OCI-LY1 (cell line): ENCODE results near the gene COLQ.
"Not testable (repeated sequence)": the region's sequence is repeated elsewhere in the genome, so short reads cannot be mapped to it uniquely, and the experiment has no call there.

ENCODE experiments used
- H2AFZ ChIP-seq: fragments of 200-600 bp; sonication (generic), shearing (Covaris generic); 2 replicates; pipeline ENCODE4 v1.6.0; 2014; ENCODE audit warnings: antibody characterized with exemption, mild to moderate bottlenecking, low read length
- H3F3A ChIP-seq: fragments of 200-600 bp; sonication (generic), shearing (Covaris generic); 2 replicates; pipeline ENCODE4 v1.6.0; 2014; ENCODE audit warnings: mild to moderate bottlenecking, antibody characterized with exemption, low read length, moderate library complexity; ENCODE audit not compliant: insufficient read depth
- H3K27ac ChIP-seq: fragments of 200-600 bp; sonication (generic); 2 replicates; pipeline ENCODE4 v1.5.1; 2014; ENCODE audit warnings: low read length, mixed run types, mild to moderate bottlenecking, low read depth; ENCODE audit not compliant: poor library complexity, severe bottlenecking
- H3K27me3 ChIP-seq: fragments of 200-600 bp; sonication (generic); 2 replicates; pipeline ENCODE4 v1.6.0; 2014; ENCODE audit warnings: antibody characterized with exemption, mild to moderate bottlenecking, low read length, moderate library complexity; ENCODE audit not compliant: insufficient read depth
- H3K36me3 ChIP-seq: fragments of 200-600 bp; sonication (generic); 2 replicates; pipeline ENCODE4 v1.6.1; 2014; ENCODE audit warnings: mild to moderate bottlenecking, antibody characterized with exemption, low read length, moderate library complexity, mixed read lengths; ENCODE audit not compliant: insufficient read depth
- H3K4me1 ChIP-seq: fragments of 200-600 bp; sonication (generic); 2 replicates; pipeline ENCODE4 v1.5.1; 2014; ENCODE audit warnings: mild to moderate bottlenecking, low read length, moderate library complexity; ENCODE audit not compliant: insufficient read depth, severe bottlenecking
- H3K4me2 ChIP-seq: fragments of 200-600 bp; sonication (generic), shearing (Covaris generic); 2 replicates; pipeline ENCODE4 v1.6.1; 2014; ENCODE audit warnings: low read length
- H3K4me3 ChIP-seq: fragments of 200-600 bp; sonication (generic); 2 replicates; pipeline ENCODE4 v1.5.1; 2014; ENCODE audit warnings: low read length, low read depth, mild to moderate bottlenecking, mixed read lengths; ENCODE audit not compliant: poor library complexity, severe bottlenecking
- H3K79me2 ChIP-seq: fragments of 200-600 bp; shearing (Covaris generic); 2 replicates; pipeline ENCODE4 v1.6.1; 2016; ENCODE audit warnings: mixed run types, low read length, mixed read lengths; ENCODE audit not compliant: insufficient read depth
- H3K9ac ChIP-seq: fragments of 200-600 bp; sonication (generic), shearing (Covaris generic); 2 replicates; pipeline ENCODE4 v1.6.1; 2014; ENCODE audit warnings: mild to moderate bottlenecking, low read length, mixed read lengths
- H3K9me2 ChIP-seq: fragments of 200-600 bp; sonication (generic), shearing (Covaris generic); 2 replicates; pipeline ENCODE4 v1.6.1; 2014; ENCODE audit warnings: low read depth, mild to moderate bottlenecking, low read length, mixed read lengths
- H3K9me3 ChIP-seq: fragments of 200-600 bp; shearing (Covaris generic); 2 replicates; pipeline ENCODE4 v1.6.1; 2014; ENCODE audit warnings: low read length, mixed read lengths
- H4K20me1 ChIP-seq: fragments of 200-600 bp; sonication (generic), shearing (Covaris generic); 2 replicates; pipeline ENCODE4 v1.6.0; 2016; ENCODE audit warnings: mild to moderate bottlenecking, low read length; ENCODE audit not compliant: insufficient read depth
- EZH2 ChIP-seq: fragments of 200-600 bp; sonication (generic), shearing (Covaris generic); IDR thresholded peaks from 2 replicates; pipeline ENCODE4 v1.8.0; 2017; ENCODE audit warnings: borderline replicate concordance, mixed run types, mild to moderate bottlenecking, antibody characterized with exemption, low read length, moderate library complexity, mixed read lengths
- TF ChIP-seq, protein P1 (sequence below): fragments of 200-600 bp; sonication (generic), shearing (Covaris generic); IDR thresholded peaks from 2 replicates; pipeline ENCODE4 v1.5.1; 2017; ENCODE audit warnings: mild to moderate bottlenecking, antibody characterized with exemption, low read length, moderate library complexity, mixed read lengths

The COLQ gene

GRCh38 chr3:15458212-15458780, 63.2 kb downstream of the COLQ start:
- H3K27ac ChIP-seq = no peak overlapping the region
- no peaks in the 10 kb centered on the region for H3K9me3 ChIP-seq
- TF ChIP-seq EZH2 = no peak
- TF ChIP-seq, protein P1, sequence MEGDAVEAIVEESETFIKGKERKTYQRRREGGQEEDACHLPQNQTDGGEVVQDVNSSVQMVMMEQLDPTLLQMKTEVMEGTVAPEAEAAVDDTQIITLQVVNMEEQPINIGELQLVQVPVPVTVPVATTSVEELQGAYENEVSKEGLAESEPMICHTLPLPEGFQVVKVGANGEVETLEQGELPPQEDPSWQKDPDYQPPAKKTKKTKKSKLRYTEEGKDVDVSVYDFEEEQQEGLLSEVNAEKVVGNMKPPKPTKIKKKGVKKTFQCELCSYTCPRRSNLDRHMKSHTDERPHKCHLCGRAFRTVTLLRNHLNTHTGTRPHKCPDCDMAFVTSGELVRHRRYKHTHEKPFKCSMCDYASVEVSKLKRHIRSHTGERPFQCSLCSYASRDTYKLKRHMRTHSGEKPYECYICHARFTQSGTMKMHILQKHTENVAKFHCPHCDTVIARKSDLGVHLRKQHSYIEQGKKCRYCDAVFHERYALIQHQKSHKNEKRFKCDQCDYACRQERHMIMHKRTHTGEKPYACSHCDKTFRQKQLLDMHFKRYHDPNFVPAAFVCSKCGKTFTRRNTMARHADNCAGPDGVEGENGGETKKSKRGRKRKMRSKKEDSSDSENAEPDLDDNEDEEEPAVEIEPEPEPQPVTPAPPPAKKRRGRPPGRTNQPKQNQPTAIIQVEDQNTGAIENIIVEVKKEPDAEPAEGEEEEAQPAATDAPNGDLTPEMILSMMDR = no peak
- no peak overlapping the region for H3K9ac ChIP-seq
- H3K4me1 ChIP-seq = no peaks in the 10 kb centered on the region
- no peak overlapping the region for H3K4me2 ChIP-seq
- H2AFZ ChIP-seq = no peak overlapping the region
- no peaks in the 10 kb centered on the region; the same call in 1 of the 2 replicates for H3K27me3 ChIP-seq
- H4K20me1 ChIP-seq = no peaks in the 10 kb centered on the region
- no peaks in the 10 kb centered on the region for H3K36me3 ChIP-seq
- no peak overlapping the region for H3K4me3 ChIP-seq
- H3K79me2 ChIP-seq = no peaks in the 10 kb centered on the region
- no peaks in the 10 kb centered on the region for H3F3A ChIP-seq
- H3K9me2 ChIP-seq = no peaks in the 10 kb centered on the region

GRCh38 chr3:15456915-15457314, 64.6 kb downstream of the COLQ start:
- H3K9me3 ChIP-seq, H3K4me1 ChIP-seq, H2AFZ ChIP-seq, H3K79me2 ChIP-seq, H3K4me2 ChIP-seq, H3K9me2 ChIP-seq, H3K36me3 ChIP-seq, H3K27ac ChIP-seq, H3K4me3 ChIP-seq, H4K20me1 ChIP-seq, H3K9ac ChIP-seq, H3F3A ChIP-seq, H3K27me3 ChIP-seq: not testable (repeated sequence)

DNA sequence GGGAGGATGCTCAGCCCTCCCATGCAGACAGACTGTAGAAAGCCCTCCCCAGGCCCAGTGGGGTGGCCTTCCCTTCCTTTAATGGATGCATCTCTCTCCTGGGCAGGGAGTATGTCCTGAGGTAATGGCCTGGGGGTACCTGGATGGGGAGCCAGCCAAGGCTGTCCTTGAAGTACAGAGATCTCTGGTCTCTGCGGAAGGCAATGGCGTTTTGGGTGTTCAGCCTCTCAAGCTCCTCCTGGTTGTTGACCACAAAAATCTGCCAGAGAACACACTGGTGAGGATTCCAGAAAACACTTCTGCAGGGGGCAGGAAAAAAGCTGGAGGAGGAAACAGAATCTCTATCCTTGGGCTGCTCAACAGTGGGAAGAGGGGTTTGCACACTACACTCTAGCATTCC, 65.2 kb downstream of the COLQ start:
- H3K27ac ChIP-seq = no peak overlapping the region
- H3K9me3 ChIP-seq = no peaks in the 10 kb centered on the region
- no peak overlapping the region for H3K9ac ChIP-seq
- H3K4me3 ChIP-seq = no peak overlapping the region
- no peaks in the 10 kb centered on the region for H3K36me3 ChIP-seq
- H3K9me2 ChIP-seq = no peaks in the 10 kb centered on the region
- no peaks in the 10 kb centered on the region for H3K4me1 ChIP-seq
- no peak overlapping the region for H3K4me2 ChIP-seq
- no peaks in the 10 kb centered on the region for H4K20me1 ChIP-seq
- H3K79me2 ChIP-seq = no peaks in the 10 kb centered on the region
- no peak overlapping the region for H2AFZ ChIP-seq
- H3K27me3 ChIP-seq = no peaks in the 10 kb centered on the region; the same call in 1 of the 2 replicates
- no peak for TF ChIP-seq EZH2
- TF ChIP-seq, protein P1 = no peak
- H3F3A ChIP-seq = no peaks in the 10 kb centered on the region

GRCh38 chr3:15455756-15456155, 65.8 kb downstream of the COLQ start:
- Histone ChIP-seq H3K4me2 (no peak overlapping the region), H3K9me2 (no peaks in the 10 kb centered on the region), H2AFZ (no peak overlapping the region), H4K20me1 (no peaks in the 10 kb centered on the region), H3K4me1 (no peaks in the 10 kb centered on the region), H3K9ac (no peak overlapping the region), H3K27me3 (no peaks in the 10 kb centered on the region; the same call in 1 of the 2 replicates), H3K36me3 (no peaks in the 10 kb centered on the region), H3K9me3 (no peaks in the 10 kb centered on the region), H3K4me3 (no peak overlapping the region), H3K79me2 (no peaks in the 10 kb centered on the region), H3F3A (no peaks in the 10 kb centered on the region), H3K27ac (no peak overlapping the region)
- TF ChIP-seq EZH2 = no peak
- TF ChIP-seq, protein P1 = no peak
